Measurements from ENCODE around the gene NHEJ1.

GRCh38 chr2:219159771-219160185 lies 837 bp downstream of the NHEJ1 start:
- no peak for TF ChIP-seq CTCF (IDR thresholded peaks at IDR 0.05)
- no peak for TF ChIP-seq POLR2A (IDR thresholded peaks at IDR 0.05)

Data from body of pancreas (tissue), 4 donors.